ENCODE measurements around the gene DDX17.
"Not testable (repeated sequence)": the region's sequence is repeated elsewhere in the genome, so short reads cannot be mapped to it uniquely, and the experiment has no call there.

Gene DDX17

DNA sequence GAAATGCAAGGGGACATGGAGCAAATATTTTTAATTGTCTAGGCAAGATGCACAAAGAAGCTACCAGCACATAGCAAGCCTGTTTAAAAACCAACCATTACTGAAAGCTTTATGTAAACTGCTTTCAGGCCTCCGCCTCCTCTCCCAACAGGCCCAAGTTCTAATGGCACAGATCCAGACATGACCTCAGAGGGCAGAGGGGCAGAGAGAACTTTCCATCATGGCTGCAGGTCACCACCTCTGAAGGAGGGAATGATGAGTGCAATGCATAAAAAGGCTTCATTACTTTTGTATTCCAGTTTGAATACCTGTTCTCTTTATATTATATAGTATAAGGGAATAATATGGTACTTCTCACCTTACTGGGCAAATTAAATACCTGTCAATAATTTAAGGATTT lies 15.2 kb downstream of the DDX17 start:
- DNase-seq = no peak

- DNase-seq = no peak
These were observed 15.6 kb downstream of the DDX17 start for GRCh38 chr22:38490475-38490874.

DNA sequence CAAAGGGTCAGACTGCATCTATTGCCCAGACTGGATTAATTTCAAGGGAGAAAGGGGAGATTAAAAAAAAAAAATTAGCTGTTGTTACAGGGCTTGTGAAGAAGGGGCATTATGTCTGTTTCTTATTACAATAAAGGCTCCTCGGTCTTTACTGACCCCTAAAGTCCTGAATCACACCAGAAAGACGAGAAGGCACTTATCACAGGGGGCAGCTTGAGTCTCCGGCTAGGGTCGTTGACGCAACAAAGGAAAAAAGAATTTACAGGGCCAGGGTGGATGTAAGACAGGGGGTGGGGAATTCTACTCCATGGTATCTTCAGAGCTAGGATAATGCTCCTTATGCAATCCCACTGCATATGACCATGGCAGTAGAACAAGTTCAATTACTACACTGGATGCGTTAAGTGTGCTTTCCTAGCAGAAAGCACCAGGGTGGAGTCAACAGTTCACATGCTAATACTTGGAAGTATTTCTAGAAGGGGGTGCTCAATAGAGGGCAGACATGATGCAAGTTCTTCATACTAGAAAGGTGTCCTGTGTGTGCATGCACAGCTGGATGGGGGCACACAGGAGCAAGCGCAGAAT lies 16.5 kb downstream of the DDX17 start:
- no peak for DNase-seq

- DNase-seq = no peak
These were observed 17.0 kb downstream of the DDX17 start for GRCh38 chr22:38489142-38489541.

- no peak for DNase-seq
These were observed 18.2 kb downstream of the DDX17 start for GRCh38 chr22:38487946-38488345.

DNA sequence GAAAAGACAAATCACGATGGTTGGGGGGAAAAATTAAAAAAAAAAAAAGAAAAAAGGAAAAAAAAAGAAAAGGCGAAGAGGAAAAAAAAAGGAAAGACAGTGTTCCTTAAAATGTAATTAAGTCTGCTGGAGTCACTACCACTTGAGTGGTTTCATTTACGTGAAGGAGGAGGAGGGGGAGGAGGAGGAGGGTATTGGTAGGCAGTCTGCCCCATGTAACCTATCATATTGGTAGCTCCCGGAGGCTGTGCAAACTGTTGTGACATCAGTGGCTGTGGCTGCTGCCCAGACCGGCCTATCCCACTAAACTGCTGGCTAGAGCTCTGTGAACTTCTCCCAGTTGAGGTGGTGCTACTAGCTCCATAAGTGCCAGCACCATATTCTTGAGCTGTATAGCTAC lies 20.3 kb downstream of the DDX17 start:
- no peak for DNase-seq

DNA sequence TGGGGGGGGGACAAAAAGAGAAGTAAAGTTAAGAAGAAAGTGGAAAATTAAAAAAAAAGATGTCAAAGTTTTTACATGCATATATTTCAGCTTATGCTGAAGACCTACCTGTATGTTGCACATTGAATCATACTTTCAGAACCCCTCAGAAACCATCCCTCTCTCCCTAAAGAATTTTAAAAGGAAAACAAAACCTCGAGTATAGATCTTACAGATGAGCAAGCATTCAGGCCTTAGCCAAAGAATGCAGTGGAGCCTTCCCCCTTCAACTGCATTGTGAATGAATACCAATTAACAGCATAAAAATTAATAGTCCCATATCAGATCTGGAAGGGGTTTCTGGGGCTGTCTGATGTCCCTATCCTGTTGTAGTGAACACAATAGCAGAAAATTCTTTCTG lies 21.9 kb downstream of the DDX17 start:
- no peak for DNase-seq

- DNase-seq = no peak
These were observed 23.3 kb downstream of the DDX17 start for GRCh38 chr22:38482662-38483308.

GRCh38 chr22:38481871-38482332 lies 24.2 kb downstream of the DDX17 start:
- DNase-seq = no peak

GRCh38 chr22:38481162-38481870 lies 24.8 kb downstream of the DDX17 start:
- DNase-seq = no peak

GRCh38 chr22:38479096-38479837 lies 26.8 kb downstream of the DDX17 start:
- DNase-seq = no peak

DNA sequence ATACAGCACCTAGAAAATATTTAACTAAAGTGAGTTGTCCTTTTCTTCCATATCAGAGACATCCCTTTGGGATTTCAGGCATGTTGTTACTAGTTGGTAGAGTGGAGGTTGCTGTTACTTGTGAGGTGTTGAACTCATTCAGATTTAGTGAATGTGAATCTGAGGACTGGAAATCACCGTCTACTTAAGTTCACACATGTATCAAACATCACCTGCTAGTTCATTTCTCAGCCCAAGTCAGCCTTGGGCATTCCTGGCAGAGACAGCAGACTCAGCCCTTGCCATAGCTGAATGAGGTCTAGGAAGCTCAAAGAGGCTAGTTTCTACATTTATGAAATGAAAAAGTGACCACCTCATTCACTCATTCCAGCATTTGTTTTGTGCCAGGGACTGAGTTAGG lies 28.5 kb downstream of the DDX17 start:
- no peak for DNase-seq

GRCh38 chr22:38474003-38474607 lies 32.0 kb downstream of the DDX17 start:
- no peak for DNase-seq

- no peak for DNase-seq
These were observed 34.9 kb downstream of the DDX17 start for GRCh38 chr22:38471237-38471636.

DNA sequence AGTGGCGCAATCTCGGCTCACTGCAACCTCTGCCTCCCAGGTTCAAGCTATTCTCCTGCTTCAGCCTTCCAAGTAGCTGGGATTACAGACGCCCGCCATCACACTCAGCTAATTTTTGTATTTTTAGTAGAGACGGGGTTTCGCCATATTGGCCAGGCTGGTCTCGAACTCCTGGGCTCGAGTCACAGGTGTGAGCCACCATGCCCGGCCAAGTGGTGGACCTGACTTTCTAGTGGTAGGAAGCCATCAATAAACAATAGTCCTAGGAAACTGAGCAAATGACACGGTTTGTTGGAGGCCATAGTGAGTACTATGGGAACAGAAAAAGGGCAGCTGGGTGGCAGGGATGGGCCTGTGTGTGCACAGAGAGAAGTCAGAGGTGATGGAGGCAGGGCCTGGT lies 35.9 kb downstream of the DDX17 start:
- DNase-seq = not testable (repeated sequence)

GRCh38 chr22:38469306-38469781 lies 36.8 kb downstream of the DDX17 start:
- no peak for DNase-seq

DNA sequence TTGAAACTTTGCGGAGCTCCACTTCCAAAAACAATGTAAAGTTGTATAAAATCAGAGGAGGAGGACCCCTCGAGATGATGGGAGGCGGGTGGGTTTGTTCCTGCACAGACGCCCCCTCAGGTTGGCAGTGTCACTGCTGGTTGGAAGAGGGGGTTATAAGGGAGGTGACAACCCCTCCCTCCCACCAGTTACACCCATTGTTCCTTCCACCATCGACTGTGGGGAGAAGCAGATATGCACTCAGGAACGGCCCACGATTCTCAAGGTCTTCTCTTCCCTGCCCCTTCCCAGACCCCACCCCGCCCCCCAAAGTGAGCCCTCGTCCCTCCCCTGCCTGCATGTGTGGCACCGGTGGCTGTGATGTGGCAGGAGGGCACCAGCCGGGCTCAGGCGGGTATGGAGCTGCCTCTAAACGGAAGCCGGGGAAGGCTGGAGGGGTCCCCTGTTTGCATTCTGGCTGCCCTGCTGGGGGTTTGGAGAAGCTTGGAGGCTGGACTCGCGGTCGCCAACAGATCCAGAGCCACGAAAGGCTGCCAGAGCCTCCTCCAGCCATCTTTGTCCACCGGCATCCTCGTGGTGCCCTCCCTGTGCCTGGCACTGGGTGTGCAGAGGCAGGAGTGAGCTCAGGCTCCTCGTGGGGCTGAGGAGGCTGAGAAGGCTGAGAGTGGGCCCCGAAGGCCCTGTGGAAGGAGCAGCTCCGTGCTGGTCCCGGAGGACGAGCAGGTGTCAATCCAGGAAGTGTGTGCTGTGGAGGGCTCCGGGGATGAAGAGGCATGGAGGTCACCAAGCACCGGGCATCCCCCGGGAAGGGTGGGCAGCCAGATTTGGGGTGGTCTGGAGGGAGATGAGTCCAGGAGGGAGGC lies 37.4 kb downstream of the DDX17 start:
- no peak for DNase-seq

GRCh38 chr22:38467904-38468442 lies 38.1 kb downstream of the DDX17 start, which contains the start of gene KDELR3:
Gene KDELR3 (plus strand): TSS chr22:38468096. CDS start chr22:38468234, 138 bp downstream.
- DNase-seq = no peak

DNA sequence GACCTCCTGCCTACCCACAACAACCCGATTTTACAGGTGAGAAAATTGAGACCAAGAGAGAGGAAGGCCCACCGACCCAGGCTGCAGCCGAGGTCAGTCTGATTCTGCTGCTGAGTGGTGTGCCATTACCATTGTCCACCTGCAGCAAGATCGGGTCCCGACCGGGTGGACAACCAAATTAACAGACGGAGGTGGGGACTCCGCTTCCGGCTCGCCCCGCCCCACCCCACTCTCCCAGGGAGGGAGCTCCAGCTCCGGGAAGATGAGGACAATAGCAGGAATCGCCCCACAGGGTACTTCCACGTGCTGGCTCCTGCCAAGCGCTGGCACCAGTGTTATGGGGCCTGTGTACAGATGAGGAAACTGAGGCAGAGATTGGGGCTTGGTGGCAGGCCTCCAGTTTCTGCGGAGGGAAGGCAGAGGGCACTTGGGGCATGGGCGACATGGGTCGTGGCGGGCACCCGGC lies 38.6 kb downstream of the DDX17 start:
- DNase-seq = no peak

DNA sequence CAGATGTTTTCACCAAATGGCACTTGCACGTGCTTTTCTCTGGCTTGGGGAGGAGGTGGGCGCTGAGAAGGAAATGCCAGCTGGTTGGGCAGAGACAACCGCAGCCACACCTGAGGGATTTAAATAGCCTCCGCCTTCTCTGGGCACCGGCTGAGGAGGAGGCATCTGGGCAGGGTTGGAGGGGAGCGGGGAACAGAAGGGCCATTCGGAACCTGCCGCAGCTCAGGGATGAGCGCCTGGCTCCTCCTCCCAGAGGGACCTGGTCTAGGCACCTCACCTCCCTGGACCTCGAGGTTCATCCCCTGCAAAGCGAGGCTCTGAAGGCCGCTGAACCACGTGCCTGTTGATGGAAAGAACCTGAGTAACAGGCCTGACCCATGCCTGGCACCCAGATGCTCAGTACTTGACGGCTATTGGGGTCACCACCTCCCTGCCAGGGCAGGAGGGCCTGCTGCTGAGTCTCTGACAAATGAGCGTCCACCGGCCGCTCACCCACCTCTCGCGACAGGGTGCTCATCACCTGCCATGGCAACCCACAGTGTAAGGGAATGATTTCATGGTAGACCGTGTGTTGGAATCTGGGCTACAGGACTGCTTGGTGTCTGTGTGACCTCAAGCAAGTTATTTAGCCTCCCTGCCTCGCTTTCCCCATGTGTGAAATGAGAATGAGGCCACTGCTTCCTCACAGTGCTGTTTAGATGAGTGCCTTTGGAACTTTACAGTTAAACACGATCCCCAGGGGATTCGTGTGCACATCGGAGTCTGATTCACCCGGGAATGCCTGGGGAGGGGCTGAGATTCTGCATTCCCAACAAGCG lies 40.2 kb downstream of the DDX17 start:
- no peak for DNase-seq

Data from NCI-H1694 (cell line).